ENCODE data around the gene KRT17. TPM values are rescaled to one million over a fixed set of nuclear protein-coding genes. Genes with fewer than 3 reads are reported as not detected.
A peak's percentile ranks its signal among the peaks of the same experiment; 100 is the strongest.
"Not testable (repeated sequence)": the region's sequence is repeated elsewhere in the genome, so short reads cannot be mapped to it uniquely, and the experiment has no call there.

Gene KRT17
- total and polyA plus RNA-seq, 2 donors (not counting 1 experiment from before 2014, with no cell fraction given) = 0.50 to 0.89 TPM

DNA sequence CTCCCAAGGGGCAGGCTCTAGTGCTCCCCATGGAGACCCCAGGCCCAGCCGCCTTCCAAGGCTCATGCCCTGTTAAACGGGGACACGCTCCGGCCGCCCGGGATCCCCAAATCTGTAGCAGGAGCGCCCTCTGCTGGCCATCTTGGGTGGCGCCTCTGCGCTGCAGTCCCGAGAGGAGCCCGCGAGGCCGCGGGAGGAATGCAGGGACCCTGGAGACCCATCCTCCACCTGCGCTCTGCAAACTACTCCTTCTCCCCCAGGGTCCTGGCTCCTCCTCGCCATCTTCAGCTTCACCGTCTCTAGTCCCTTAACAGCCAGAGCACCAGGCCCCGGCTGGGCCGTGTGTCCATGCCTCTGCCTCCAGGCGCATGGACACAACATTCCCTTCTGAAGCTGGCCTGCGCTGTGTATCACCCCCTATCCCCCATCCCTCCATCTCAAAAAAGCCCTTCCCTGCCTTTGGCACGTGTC, 23.6 kb upstream of the KRT17 start:
- Histone ChIP-seq H3K4me2 (ENCODE audit: extremely low read depth, insufficient read depth, low read length) (peak overlapping the region; percentile 98), H4K20me1 (ENCODE audit: control insufficient read depth, extremely low read depth, insufficient read depth, low read length) (no peaks in the 10 kb centered on the region), H3K27me3 (ENCODE audit: control insufficient read depth, insufficient read depth, low read length) (no peaks in the 10 kb centered on the region), H3K36me3 (ENCODE audit: control insufficient read depth, insufficient read depth, low read length) (no peaks in the 10 kb centered on the region), H3K4me3 (replicated peaks in 1 of 4; ENCODE audit: control extremely low read depth in 1 of 4, insufficient read depth in 1 of 4, low read depth in 3 of 4, low read length in 4 of 4) (peak overlapping the region; percentile 45 to 49 (median 48)), H3K79me2 (ENCODE audit: control insufficient read depth, insufficient read depth, low read length) (no peaks in the 10 kb centered on the region), H3K9me3 (ENCODE audit: control insufficient read depth, insufficient read depth, low read depth, low read length) (no peaks in the 10 kb centered on the region), H3K4me1 (ENCODE audit: control insufficient read depth, extremely low read depth, insufficient read depth, low read length) (peaks cover 11% of the 10 kb centered on the region), H3K27ac (ENCODE audit: insufficient read depth, low read length) (no peak overlapping the region), H3K9ac (ENCODE audit: insufficient read depth, low read length) (no peak overlapping the region), H2AFZ (ENCODE audit: low read length) (peak overlapping the region; percentile 98)
- DNase-seq (ENCODE audit: low read depth in 2 of 2) = peak; percentile 44 to 65
- TF ChIP-seq CTCF (conservative IDR thresholded peaks at IDR 0.05 in 1 of 2, IDR thresholded peaks at IDR 0.05 in 1 of 2; ENCODE audit: low read depth in 1 of 2, low read length in 2 of 2) (peak; percentile 77 to 86), EZH2 (IDR thresholded peaks at IDR 0.05; ENCODE audit: low read length, missing control alignments) (no peak)

- TF ChIP-seq EZH2 (IDR thresholded peaks at IDR 0.05; ENCODE audit: low read length, missing control alignments) = no peak
- no peak for TF ChIP-seq CTCF (conservative IDR thresholded peaks at IDR 0.05 in 1 of 2, IDR thresholded peaks at IDR 0.05 in 1 of 2; ENCODE audit: low read depth in 1 of 2, low read length in 2 of 2)
- H2AFZ ChIP-seq (ENCODE audit: low read length) = peak overlapping the region; percentile 1
Observed at GRCh38 chr17:41647038-41647813, 22.9 kb upstream of the KRT17 start.

DNA sequence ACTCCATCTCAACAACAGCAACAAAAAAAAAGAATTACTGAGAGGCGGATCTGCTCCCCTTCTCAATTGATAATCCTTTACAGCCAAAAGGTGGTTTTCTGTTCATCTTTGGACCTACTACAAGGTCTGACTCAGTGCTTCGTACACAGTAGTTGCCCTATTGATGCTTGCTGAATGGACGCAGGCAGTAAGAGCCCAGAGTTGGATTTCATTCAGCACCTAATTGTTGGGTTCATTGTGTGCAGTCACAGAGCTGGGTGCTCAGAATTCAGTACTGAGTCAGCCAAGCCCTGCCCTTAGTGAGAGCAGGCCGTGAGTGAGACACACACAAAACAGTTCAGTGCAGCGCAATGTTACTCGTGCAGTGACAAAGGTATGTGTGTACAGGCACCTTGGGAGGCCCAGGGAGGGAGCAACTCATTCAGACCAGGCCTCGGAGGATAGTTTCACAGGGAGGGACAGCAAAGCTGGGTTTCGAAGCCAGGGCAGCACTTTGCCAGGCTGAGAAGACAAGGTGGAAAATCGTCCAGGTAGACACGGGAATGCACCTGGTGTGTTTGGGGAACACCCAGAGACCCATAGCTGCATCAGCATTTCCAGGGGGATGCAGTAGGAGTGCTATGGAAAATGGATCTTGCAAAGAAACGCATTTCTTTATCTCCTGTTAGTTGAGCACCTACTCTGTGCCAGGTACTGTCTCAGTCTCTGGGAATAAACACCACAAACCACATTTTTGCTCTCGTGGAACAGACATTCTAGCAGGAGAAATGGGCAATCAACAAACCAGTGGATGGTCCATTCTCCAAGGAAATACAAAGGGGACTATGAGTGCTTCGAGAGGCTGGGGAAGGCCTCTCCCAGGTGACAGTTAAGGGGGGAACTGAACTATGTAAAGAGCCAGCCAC, 18.1 kb upstream of the KRT17 start:
- TF ChIP-seq CTCF (conservative IDR thresholded peaks at IDR 0.05 in 1 of 2, IDR thresholded peaks at IDR 0.05 in 1 of 2; ENCODE audit: low read depth in 1 of 2, low read length in 2 of 2) (no peak), EZH2 (IDR thresholded peaks at IDR 0.05; ENCODE audit: low read length, missing control alignments) (no peak)
- Histone ChIP-seq H3K4me3 (replicated peaks in 1 of 4; ENCODE audit: control extremely low read depth in 1 of 4, insufficient read depth in 1 of 4, low read depth in 3 of 4, low read length in 4 of 4) (no peak overlapping the region), H3K27me3 (ENCODE audit: control insufficient read depth, insufficient read depth, low read length) (peaks cover 4% of the 10 kb centered on the region), H3K4me2 (ENCODE audit: extremely low read depth, insufficient read depth, low read length) (no peak overlapping the region), H3K36me3 (ENCODE audit: control insufficient read depth, insufficient read depth, low read length) (no peaks in the 10 kb centered on the region), H3K4me1 (ENCODE audit: control insufficient read depth, extremely low read depth, insufficient read depth, low read length) (peaks cover 4% of the 10 kb centered on the region), H3K9ac (ENCODE audit: insufficient read depth, low read length) (no peak overlapping the region), H3K27ac (ENCODE audit: insufficient read depth, low read length) (no peak overlapping the region), H2AFZ (ENCODE audit: low read length) (no peak overlapping the region), H3K9me3 (ENCODE audit: control insufficient read depth, insufficient read depth, low read depth, low read length) (no peaks in the 10 kb centered on the region), H4K20me1 (ENCODE audit: control insufficient read depth, extremely low read depth, insufficient read depth, low read length) (no peaks in the 10 kb centered on the region), H3K79me2 (ENCODE audit: control insufficient read depth, insufficient read depth, low read length) (no peaks in the 10 kb centered on the region)
- DNase-seq (ENCODE audit: low read depth in 2 of 2) = no peak

More at GRCh38 chr17:41647038-41647813, 22.9 kb upstream of the KRT17 start:
- H3K27ac ChIP-seq (ENCODE audit: insufficient read depth, low read length) = no peak overlapping the region
- H4K20me1 ChIP-seq (ENCODE audit: control insufficient read depth, extremely low read depth, insufficient read depth, low read length) = no peaks in the 10 kb centered on the region
- no peaks in the 10 kb centered on the region for H3K36me3 ChIP-seq (ENCODE audit: control insufficient read depth, insufficient read depth, low read length)
- H3K79me2 ChIP-seq (ENCODE audit: control insufficient read depth, insufficient read depth, low read length) = no peaks in the 10 kb centered on the region
- peaks cover 11% of the 10 kb centered on the region for H3K4me1 ChIP-seq (ENCODE audit: control insufficient read depth, extremely low read depth, insufficient read depth, low read length)
- DNase-seq (ENCODE audit: low read depth in 2 of 2) = no peak
- H3K4me2 ChIP-seq (ENCODE audit: extremely low read depth, insufficient read depth, low read length) = no peak overlapping the region
- no peaks in the 10 kb centered on the region for H3K27me3 ChIP-seq (ENCODE audit: control insufficient read depth, insufficient read depth, low read length)
- H3K4me3 ChIP-seq (replicated peaks in 1 of 4; ENCODE audit: control extremely low read depth in 1 of 4, insufficient read depth in 1 of 4, low read depth in 3 of 4, low read length in 4 of 4) = no peak overlapping the region
- H3K9ac ChIP-seq (ENCODE audit: insufficient read depth, low read length) = no peak overlapping the region
- no peaks in the 10 kb centered on the region for H3K9me3 ChIP-seq (ENCODE audit: control insufficient read depth, insufficient read depth, low read depth, low read length)

- not testable (repeated sequence) for DNase-seq (ENCODE audit: low read depth in 2 of 2); H3K27me3 ChIP-seq (ENCODE audit: control insufficient read depth, insufficient read depth, low read length); H3K27ac ChIP-seq (ENCODE audit: insufficient read depth, low read length)
Observed at GRCh38 chr17:41640596-41640995, 16.2 kb upstream of the KRT17 start.

More at GRCh38 chr17:41640596-41640995, 16.2 kb upstream of the KRT17 start:
- H3K4me2 ChIP-seq (ENCODE audit: extremely low read depth, insufficient read depth, low read length); H4K20me1 ChIP-seq (ENCODE audit: control insufficient read depth, extremely low read depth, insufficient read depth, low read length); H3K9ac ChIP-seq (ENCODE audit: insufficient read depth, low read length); H3K79me2 ChIP-seq (ENCODE audit: control insufficient read depth, insufficient read depth, low read length); H3K4me1 ChIP-seq (ENCODE audit: control insufficient read depth, extremely low read depth, insufficient read depth, low read length); H3K36me3 ChIP-seq (ENCODE audit: control insufficient read depth, insufficient read depth, low read length); H2AFZ ChIP-seq (ENCODE audit: low read length); H3K9me3 ChIP-seq (ENCODE audit: control insufficient read depth, insufficient read depth, low read depth, low read length); H3K4me3 ChIP-seq (replicated peaks in 1 of 4; ENCODE audit: control extremely low read depth in 1 of 4, insufficient read depth in 1 of 4, low read depth in 3 of 4, low read length in 4 of 4): not testable (repeated sequence)
